OCI-LY3 (cell line): Measurements from ENCODE around the gene REG1B.
"Not testable (repeated sequence)": the region's sequence is repeated elsewhere in the genome, so short reads cannot be mapped to it uniquely, and the experiment has no call there.

ENCODE experiments used
- H2AFZ ChIP-seq: fragments of 200-600, 300-600 bp; shearing (Covaris generic); 2 replicates; pipeline ENCODE4 v1.6.0; 2014; ENCODE audit warnings: antibody characterized with exemption, low read depth, low read length
- H3K27ac ChIP-seq: fragments of 200-600, 300-600 bp; sonication (generic); 2 replicates; pipeline ENCODE4 v1.5.1; 2014; ENCODE audit warnings: mild to moderate bottlenecking, low read length, moderate library complexity, mixed read lengths
- H3K27me3 ChIP-seq: fragments of 200-600, 300-600 bp; sonication (generic); 2 replicates; pipeline ENCODE4 v1.6.1; 2014; ENCODE audit warnings: low read depth, low read length, mixed read lengths
- H3K36me3 ChIP-seq: fragments of 200-600, 300-600 bp; sonication (generic); replicated peaks from 2 replicates; pipeline ENCODE3; 2014; ENCODE audit warnings: low read depth, low read length, mixed read lengths
- H3K4me1 ChIP-seq: fragments of 300-600, 200-600 bp; sonication (generic); 2 replicates; pipeline ENCODE4 v1.6.1; 2014; ENCODE audit warnings: low read length, mixed read lengths
- H3K4me2 ChIP-seq: fragments of 200-600, 300-600 bp; sonication (generic); 2 replicates; pipeline ENCODE4 v1.6.1; 2014; ENCODE audit warnings: low read length, mixed read lengths
- H3K4me3 ChIP-seq: fragments of 300-600, 200-600 bp; sonication (generic); 2 replicates; pipeline ENCODE4 v1.5.1; 2014; ENCODE audit warnings: antibody characterized with exemption, mild to moderate bottlenecking, low read length, moderate library complexity
- H3K79me2 ChIP-seq: fragments of 300-600, 200-600 bp; shearing (Covaris generic); 2 replicates; pipeline ENCODE4 v1.6.1; 2014; ENCODE audit warnings: mild to moderate bottlenecking, low read length, mixed read lengths
- H3K9ac ChIP-seq: fragments of 300-600, 200-600 bp; shearing (Covaris generic); 2 replicates; pipeline ENCODE4 v1.6.0; 2014; ENCODE audit warnings: mild to moderate bottlenecking, low read length, moderate library complexity
- H3K9me3 ChIP-seq: fragments of 200-600, 300-600 bp; shearing (Covaris generic); 2 replicates; pipeline ENCODE4 v1.6.1; 2014; ENCODE audit warnings: low read length, mixed read lengths; ENCODE audit not compliant: insufficient read depth
- H4K20me1 ChIP-seq: fragments of 200-600, 300-600 bp; sonication (generic); 2 replicates; pipeline ENCODE4 v1.6.1; 2016; ENCODE audit warnings: low read length, mixed read lengths; ENCODE audit not compliant: insufficient read depth
- EZH2phosphoT487 ChIP-seq: fragments of 200-600 bp; shearing (Covaris generic); IDR thresholded peaks from 2 replicates; pipeline ENCODE4 v1.6.1; 2018; ENCODE audit warnings: antibody characterized with exemption, mixed run types, low read depth
- TF ChIP-seq, protein P1 (sequence below): fragments of 200-600, 300-600 bp; sonication (generic); IDR thresholded peaks from 2 replicates; pipeline ENCODE4 v1.5.1; 2014; ENCODE audit warnings: antibody characterized with exemption, low read length, low read depth

Gene REG1B

DNA sequence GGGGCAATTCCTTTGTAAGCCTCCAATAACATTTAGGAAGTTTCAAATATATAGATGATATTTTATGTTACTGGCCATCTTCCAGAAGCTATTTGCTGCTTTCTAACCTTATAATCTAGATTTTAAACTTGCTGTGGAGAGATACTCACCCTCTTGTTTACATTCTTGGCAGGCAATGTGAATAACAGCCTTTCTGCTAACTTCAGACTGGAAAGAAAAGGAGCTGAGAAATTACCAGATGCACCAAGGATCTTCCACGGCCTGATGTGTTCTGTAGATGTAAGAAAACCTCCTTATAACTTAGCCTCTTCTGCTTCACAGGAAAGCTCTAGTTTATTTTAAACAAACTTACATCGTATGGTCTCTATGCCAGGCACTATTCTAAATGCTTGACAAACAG is 16.7 kb downstream of the REG1B start:
- H3K4me2 ChIP-seq = no peak overlapping the region
- H3K36me3 ChIP-seq = no peaks in the 10 kb centered on the region
- TF ChIP-seq, protein P1, sequence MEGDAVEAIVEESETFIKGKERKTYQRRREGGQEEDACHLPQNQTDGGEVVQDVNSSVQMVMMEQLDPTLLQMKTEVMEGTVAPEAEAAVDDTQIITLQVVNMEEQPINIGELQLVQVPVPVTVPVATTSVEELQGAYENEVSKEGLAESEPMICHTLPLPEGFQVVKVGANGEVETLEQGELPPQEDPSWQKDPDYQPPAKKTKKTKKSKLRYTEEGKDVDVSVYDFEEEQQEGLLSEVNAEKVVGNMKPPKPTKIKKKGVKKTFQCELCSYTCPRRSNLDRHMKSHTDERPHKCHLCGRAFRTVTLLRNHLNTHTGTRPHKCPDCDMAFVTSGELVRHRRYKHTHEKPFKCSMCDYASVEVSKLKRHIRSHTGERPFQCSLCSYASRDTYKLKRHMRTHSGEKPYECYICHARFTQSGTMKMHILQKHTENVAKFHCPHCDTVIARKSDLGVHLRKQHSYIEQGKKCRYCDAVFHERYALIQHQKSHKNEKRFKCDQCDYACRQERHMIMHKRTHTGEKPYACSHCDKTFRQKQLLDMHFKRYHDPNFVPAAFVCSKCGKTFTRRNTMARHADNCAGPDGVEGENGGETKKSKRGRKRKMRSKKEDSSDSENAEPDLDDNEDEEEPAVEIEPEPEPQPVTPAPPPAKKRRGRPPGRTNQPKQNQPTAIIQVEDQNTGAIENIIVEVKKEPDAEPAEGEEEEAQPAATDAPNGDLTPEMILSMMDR = no peak
- TF ChIP-seq EZH2phosphoT487 = no peak
- H3K27ac ChIP-seq = no peak overlapping the region
- no peaks in the 10 kb centered on the region for H3K79me2 ChIP-seq
- no peak overlapping the region for H3K4me3 ChIP-seq
- no peaks in the 10 kb centered on the region for H3K27me3 ChIP-seq
- H3K9ac ChIP-seq = no peak overlapping the region
- no peak overlapping the region for H2AFZ ChIP-seq
- no peaks in the 10 kb centered on the region for H3K9me3 ChIP-seq
- no peaks in the 10 kb centered on the region for H3K4me1 ChIP-seq
- no peaks in the 10 kb centered on the region for H4K20me1 ChIP-seq

DNA sequence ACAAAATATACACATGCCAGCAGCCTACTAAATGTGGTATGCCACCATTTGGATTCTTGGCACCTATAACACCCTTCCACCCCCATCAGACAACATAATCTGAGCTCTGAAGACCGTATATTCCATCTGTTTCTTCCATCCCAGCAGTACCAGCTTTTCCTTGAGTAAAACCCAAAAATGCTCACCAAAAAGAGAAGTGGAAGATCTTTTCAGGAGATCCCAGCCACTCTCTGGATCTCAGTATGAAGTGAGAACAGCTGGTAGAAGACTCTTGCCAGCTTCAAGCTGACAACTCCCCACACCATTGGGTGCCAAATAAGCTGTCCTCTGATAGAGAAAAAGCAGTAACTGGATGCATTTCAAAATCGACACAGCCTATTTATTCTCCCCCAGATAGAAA is 22.6 kb downstream of the REG1B start:
- no peak for TF ChIP-seq EZH2phosphoT487
- TF ChIP-seq, protein P1 = no peak
- H3K4me3 ChIP-seq = no peak overlapping the region
- H4K20me1 ChIP-seq = no peaks in the 10 kb centered on the region
- peaks cover 4% of the 10 kb centered on the region for H3K36me3 ChIP-seq
- no peak overlapping the region for H2AFZ ChIP-seq
- 0 out of 2 replicates have a peak, but pooled peaks cover 3% of the 10 kb centered on the region for H3K9me3 ChIP-seq
- H3K79me2 ChIP-seq = no peaks in the 10 kb centered on the region
- H3K27ac ChIP-seq = no peak overlapping the region
- peaks cover 2% of the 10 kb centered on the region; the same call in 1 of the 2 replicates for H3K4me1 ChIP-seq
- H3K9ac ChIP-seq = no peak overlapping the region
- H3K4me2 ChIP-seq = no peak overlapping the region
- no peaks in the 10 kb centered on the region; the same call in 1 of the 2 replicates for H3K27me3 ChIP-seq

DNA sequence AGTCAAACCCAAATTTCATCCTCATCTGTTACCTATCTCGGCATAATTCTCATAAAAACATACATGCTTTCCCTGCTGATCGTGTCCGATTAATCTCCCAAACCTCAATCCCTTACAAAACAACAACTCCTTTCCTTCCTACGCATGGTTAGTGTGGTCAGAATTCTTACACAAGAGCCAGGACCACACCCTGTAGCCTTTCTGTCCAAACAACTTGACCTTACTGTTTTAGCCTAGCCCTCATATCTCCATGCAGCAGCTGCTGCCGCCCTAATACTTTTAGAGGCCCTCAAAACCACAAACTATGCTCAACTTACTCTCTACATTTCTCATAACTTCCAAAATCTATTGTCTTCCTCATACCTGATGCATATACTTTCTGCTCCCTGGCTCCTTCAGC is 33.0 kb downstream of the REG1B start:
- H3K27ac ChIP-seq, H2AFZ ChIP-seq, H3K9ac ChIP-seq: not testable (repeated sequence)

DNA sequence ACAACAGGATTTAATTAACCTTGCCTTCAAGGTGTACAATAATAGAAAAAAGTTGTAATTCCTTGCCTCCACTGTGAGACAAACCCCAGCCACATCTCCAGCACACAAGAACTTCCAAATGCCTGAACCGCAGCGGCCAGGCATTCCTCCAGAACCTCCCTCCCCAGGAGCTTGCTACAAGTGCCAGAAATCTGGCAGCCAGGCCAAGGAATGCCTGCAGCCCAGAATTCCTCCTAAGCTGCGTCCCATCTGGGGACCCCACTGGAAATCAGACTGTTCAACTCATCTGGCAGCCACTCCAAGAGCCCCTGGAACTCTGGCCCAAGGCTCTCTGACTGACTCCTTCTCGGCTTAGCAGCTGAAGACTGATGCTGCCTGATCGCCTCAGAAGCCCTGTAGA is 34.3 kb downstream of the REG1B start:
- H3K27me3 ChIP-seq, H3K4me2 ChIP-seq, H3K27ac ChIP-seq, H3K4me1 ChIP-seq, H4K20me1 ChIP-seq, H3K4me3 ChIP-seq, H3K79me2 ChIP-seq, H3K9me3 ChIP-seq, H2AFZ ChIP-seq, H3K36me3 ChIP-seq, H3K9ac ChIP-seq: not testable (repeated sequence)

More for the DNA sequence above, 33.0 kb downstream of the REG1B start:
- not testable (repeated sequence) for H3K79me2 ChIP-seq, H3K4me2 ChIP-seq, H4K20me1 ChIP-seq, H3K4me1 ChIP-seq, H3K4me3 ChIP-seq, H3K36me3 ChIP-seq, H3K9me3 ChIP-seq, H3K27me3 ChIP-seq

DNA sequence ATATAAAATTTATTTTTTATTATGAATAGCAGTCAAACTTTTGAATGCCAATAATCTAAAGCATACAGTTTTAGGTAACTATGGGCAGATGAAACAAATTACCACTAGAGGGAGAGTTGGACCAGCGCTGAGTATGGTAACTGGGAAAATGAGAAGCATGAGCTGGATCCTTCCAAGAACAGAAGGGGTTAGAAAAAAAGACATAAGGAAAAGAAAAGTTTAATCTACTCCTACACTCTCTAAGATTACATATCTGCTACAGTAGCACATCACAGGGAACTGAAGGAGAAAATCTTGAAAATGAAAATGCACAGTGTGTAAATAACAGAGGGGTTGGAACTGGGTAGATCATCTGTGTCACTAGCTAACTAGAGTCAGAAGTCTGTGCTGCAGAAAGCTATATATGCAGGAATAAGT is 46.8 kb downstream of the REG1B start:
- no peaks in the 10 kb centered on the region for H3K27me3 ChIP-seq
- H3K27ac ChIP-seq = no peak overlapping the region
- H3K4me2 ChIP-seq = no peak overlapping the region
- no peaks in the 10 kb centered on the region for H3K9me3 ChIP-seq
- no peaks in the 10 kb centered on the region for H3K36me3 ChIP-seq
- no peaks in the 10 kb centered on the region for H3K79me2 ChIP-seq
- H3K4me3 ChIP-seq = no peak overlapping the region
- H3K9ac ChIP-seq = no peak overlapping the region
- 0 out of 2 replicates have a peak, but pooled peaks cover 2% of the 10 kb centered on the region for H4K20me1 ChIP-seq
- no peak overlapping the region for H2AFZ ChIP-seq
- H3K4me1 ChIP-seq = peaks cover 3% of the 10 kb centered on the region; the same call in 1 of the 2 replicates
- TF ChIP-seq, protein P1 = peak; percentile 77
- TF ChIP-seq EZH2phosphoT487 = no peak
